Activated CD8-positive, alpha-beta memory T cell treated with anti-CD3 and anti-CD28 coated beads for 4 hours (primary cell): ENCODE data around the gene ACTL7A.
"Not testable (repeated sequence)": the region's sequence is repeated elsewhere in the genome, so short reads cannot be mapped to it uniquely, and the experiment has no call there.

ENCODE experiments used
- DNase-seq, 2 donors: peaks; one replicate each; pipeline ENCODE4 v3.0.0-alpha.2; 2020; ENCODE audit warnings: low read depth in 2 of 2

Gene ACTL7A

DNA sequence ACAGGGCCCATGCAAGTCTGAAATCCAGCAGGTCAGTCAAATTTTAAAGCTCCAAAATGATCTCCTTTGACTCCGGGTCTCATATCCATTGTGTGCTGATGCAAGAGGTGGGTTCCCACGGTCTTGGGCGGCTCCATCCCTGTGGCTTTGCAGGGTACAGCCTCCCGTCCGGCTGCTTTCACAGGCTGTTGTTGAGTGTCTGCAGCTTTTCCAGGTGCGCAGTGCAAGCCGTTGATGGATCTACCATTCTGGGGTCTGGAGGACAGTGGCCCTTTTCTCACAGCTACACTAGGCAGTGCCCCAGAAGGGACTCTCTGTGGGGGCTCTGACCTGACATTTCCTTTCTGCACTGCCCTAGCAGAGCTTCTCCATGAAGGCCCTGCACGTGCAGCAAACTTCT lies 13.8 kb upstream of the ACTL7A start:
- not testable (repeated sequence) for DNase-seq

- DNase-seq: no peak
Observed at GRCh38 chr9:108850293-108850897, 11.7 kb upstream of the ACTL7A start.

DNA sequence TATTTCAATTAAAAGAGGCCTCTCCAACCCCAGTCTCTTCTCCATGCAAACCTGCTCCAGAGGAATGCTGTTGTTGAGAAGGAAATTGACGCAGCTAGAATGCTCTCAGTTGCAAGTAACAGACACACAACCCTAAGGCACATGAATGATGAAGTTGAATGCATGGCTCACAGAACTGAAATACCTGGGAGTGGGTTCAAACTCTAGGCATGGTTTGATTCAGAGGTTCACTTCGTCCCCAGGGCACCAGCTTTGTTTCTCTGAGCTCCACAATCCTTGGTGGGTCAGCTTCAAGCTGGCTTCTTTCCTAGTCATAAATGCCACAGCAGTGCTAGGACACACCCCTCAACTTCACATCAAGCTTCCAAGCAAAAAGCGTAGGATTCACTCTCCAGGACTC lies 10.9 kb upstream of the ACTL7A start:
- no peak for DNase-seq

- no peak for DNase-seq
Observed at GRCh38 chr9:108852079-108852478, 10.0 kb upstream of the ACTL7A start.

DNA sequence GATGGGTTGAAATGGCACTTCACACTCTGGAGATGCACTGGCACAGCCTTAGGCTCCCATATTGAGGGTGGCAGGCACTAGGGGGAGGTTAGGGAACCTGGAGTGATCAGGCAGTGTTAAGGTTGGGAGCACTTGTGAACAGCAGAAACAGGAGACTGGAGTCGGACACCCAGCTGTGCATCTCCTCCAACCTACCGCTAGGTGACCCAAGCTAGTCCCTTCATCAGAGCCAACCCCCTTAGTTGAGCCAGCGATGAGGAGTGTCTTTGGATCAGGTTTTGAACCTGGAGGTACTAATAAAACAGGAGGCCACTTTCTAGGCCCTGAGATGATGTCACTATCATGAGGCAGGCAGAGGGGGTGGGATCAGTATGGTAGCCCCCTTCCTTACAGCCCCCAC lies 8.0 kb upstream of the ACTL7A start:
- DNase-seq: no peak

DNA sequence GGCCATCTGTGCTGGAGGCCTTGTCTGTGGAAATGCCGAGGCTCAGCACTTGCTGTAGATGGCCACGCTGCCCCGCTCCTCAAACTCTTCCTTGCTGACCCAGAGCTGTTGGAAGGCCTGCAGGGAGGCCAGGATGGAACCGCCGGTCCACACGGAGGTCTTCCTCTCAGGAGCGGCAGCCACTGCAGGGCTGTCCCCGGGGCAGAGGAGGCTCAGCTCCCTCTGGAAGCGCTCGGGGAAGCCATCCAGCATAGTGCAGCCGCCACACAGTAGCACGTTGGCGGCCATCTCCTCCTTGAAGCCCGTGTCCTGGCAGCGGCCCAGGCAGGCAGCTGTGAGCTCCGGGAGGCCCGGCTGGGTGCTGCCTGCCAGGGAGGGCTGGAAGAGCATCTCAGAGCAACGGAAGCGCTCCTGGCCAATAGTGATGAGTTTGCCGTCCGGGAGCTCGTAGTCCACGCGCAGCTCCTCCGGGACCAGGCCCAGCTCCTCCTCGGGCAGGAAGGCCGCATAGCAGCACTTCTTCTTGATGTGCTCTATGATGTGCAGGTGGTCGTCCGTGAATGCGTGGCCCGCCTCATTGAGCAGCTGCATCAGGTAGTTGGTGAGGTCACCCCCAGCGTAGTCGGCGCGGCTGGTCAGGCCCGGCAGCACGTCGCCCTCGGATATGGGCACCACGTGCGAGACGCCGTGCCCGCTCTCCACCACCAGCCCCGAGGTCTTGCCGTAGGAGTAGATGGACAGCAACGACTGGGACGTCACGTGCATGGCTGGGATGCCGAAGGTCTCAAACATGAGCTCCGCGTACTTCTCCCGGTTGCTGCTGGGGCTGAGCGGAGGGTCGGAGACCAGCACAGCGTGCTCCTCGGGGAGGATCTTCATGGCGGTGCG lies 7.2 kb upstream of the ACTL7A start:
- DNase-seq: no peak

GRCh38 chr9:108855529-108855886 lies 6.6 kb upstream of the ACTL7A start:
- DNase-seq: no peak

GRCh38 chr9:108855888-108856287 lies 6.2 kb upstream of the ACTL7A start, which contains the start of gene ACTL7B:
Gene ACTL7B, minus strand, starts transcription at chr9:108855986. Its CDS starts 56 bp downstream, at chr9:108855930.
- no peak for DNase-seq

DNA sequence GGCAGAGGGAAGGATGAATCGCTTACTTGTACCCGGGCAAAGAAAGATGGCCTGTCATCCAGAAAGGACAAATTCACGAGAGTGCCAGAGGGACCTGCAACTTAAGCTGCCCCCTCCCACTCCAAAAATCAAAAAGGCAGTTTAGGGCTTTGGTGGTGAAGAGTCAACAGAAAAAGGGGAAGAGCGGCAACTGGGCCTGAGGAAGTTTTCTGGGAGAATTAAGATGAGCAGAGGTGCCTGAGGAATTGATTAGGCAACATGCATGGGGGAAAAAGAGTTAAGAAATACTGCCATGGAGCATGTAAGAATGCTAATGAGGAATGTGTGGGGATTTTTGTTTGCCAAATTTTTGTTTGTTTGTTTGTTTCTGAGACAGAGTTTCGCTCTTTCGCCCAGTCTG lies 4.5 kb upstream of the ACTL7A start:
- no peak for DNase-seq

GRCh38 chr9:108859459-108860114 lies 2.5 kb upstream of the ACTL7A start:
- no peak for DNase-seq

GRCh38 chr9:108860354-108860753 lies 1.7 kb upstream of the ACTL7A start:
- DNase-seq: no peak

- DNase-seq: no peak
Observed at GRCh38 chr9:108860764-108861163, 1.3 kb upstream of the ACTL7A start.

GRCh38 chr9:108861464-108861863 lies 602 bp upstream of the ACTL7A start:
- DNase-seq: no peak

DNA sequence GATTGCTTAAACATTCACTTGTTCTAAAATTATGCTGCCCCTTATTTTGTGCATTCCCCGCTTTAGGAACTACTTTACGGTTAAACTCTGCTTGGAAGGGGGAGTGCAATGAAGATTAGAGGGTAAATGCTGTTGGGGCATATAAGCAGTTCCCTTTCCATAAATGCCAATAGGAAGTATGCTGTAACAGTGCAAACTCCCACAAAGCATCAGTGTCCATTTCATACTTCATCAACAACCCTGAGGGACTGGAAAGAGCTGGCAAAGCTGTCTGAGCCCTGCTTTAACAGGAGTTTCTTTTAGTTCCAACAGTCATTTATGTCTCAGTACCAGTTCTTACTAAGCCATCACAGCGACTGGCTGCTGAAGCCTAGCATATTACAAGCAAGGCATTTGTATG lies 1.8 kb downstream of the ACTL7A start:
- DNase-seq: no peak

GRCh38 chr9:108864446-108864845 lies 2.4 kb downstream of the ACTL7A start:
- no peak for DNase-seq

- DNase-seq: no peak
Observed at GRCh38 chr9:108865037-108865436, 3.0 kb downstream of the ACTL7A start.

- DNase-seq: no peak
Observed at GRCh38 chr9:108866001-108866420, 3.9 kb downstream of the ACTL7A start.

GRCh38 chr9:108867116-108867515 lies 5.0 kb downstream of the ACTL7A start:
- no peak for DNase-seq

DNA sequence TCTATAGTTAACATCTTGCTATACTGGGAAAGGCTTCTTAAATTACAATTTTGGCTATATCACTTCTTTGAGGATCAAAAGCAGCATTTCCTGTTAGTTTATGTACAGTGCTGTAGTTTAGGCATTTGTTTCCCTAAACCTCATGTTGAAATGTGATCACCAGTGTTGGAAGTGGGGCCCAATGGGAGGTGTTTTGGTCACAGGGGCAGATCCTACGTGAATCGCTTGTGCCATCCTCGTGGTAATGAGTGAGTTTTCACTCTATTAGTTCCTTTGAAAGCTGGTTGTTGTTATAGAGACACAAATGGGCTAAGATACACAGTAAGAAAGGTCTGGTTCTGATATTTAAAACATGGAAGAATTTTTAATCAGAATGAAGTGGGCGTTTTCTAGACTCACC lies 5.8 kb downstream of the ACTL7A start:
- no peak for DNase-seq

DNA sequence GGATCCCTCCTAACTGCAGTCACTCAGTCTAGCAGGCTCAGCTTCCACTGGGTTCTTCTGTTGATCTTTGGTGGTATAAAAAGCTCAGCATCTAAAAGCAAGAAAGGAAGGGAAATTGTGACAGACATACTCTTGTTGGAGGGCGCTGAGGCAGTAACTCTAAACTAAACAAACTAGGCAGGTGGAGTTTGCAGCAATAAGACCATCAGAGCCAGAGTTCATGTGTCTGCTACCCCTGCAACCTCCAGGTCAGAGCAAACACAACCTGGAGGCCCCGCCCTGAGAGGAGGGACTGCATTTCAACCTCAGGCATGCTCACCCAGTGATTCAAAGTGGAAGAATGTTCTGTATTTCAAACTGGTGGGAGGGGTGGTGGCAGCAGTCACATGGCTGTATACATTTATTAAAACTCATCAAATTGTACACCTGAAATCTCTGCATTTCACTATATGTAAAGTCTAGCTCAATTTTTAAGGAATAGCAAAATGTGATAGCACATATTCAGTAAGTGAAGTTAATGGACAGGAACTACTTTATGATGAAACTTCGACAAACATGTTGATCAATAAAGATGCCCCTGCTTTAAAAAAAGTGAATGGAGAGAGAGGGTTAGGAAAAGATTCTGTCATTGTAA lies 7.1 kb downstream of the ACTL7A start:
- no peak for DNase-seq

DNA sequence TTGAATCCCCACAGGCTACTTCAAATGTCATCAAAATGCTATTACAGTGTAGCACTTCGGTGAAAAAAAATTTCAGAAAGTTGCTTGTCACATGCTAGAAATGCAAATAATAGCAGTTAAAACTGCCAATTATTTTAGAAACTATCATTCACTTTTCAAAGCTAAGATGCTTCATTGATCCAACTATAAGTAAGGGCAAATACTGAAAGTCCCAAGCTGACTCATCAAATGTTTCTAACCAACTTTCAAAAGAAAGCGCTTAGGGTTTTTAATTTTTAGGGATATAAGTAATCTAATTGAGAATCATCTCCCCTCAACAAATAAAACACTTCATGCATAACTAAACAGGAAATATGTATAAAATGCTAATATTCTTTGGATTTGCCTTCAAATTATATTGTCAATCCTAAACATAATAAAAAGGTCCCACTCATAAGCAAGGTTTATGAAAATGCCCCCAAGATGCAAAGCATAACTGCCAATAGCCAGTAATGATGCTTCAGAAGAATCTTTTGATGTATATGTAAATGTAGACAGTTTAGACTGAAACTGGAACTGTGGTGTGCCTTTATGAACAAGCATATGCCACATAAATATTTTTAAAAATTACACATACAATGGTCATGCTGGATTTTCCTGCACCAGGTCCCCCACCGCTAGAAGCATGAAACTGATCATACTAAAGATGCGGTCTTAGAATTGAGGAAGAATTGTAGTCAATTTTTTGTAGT lies 12.2 kb downstream of the ACTL7A start:
- DNase-seq: no peak

DNA sequence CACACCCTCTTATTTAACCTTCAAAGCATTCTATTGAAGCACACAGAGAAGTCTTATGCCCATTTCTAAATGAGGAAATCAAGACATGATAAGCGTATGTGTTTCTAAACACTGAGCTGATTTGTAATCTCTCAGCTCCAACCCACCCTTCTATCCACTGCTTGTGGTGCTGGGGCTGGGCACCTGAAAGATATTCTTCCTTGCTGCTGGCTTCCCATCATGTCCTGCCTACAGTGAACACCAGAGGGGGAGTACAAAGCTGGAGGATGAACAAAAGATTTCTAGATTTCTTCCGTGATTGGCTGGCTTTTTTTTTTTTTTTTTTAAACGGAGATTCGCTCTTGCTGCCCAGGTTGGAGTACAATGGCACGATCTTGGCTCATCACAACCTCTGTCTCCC lies 14.4 kb downstream of the ACTL7A start:
- DNase-seq: no peak
